Measurements from ENCODE around the gene TMEM215.

GRCh38 chr9:32764139-32764538 is 19.2 kb upstream of the TMEM215 start:
- TF ChIP-seq MYC (IDR thresholded peaks at IDR 0.05; ENCODE audit: borderline replicate concordance, low read length), result no peak
- no peak for TF ChIP-seq CTCF (IDR thresholded peaks at IDR 0.05)
- no peak for TF ChIP-seq BHLHE40 (IDR thresholded peaks at IDR 0.05; ENCODE audit: low read depth, low read length)
